ENCODE measurements around the gene GRAMD1A. TPM values are rescaled to one million over a fixed set of nuclear protein-coding genes. Genes with fewer than 3 reads are reported as not detected.

GRAMD1A gene
- total RNA-seq, 1 donor from 2014 or later = 90.7 TPM

GRCh38 chr19:35039881-35040825 is 40.0 kb downstream of the GRAMD1A start:
- no peak for TF ChIP-seq CTCF (IDR thresholded peaks at IDR 0.05)
- H3K27me3 ChIP-seq (ENCODE audit: low read depth) = no peaks in the 10 kb centered on the region
- DNase-seq (no peak), ATAC-seq (no peak)
- peak overlapping the region; percentile 42 for H3K4me3 ChIP-seq
- peaks cover 63% of the 10 kb centered on the region for H3K4me1 ChIP-seq
- H3K9me3 ChIP-seq = no peaks in the 10 kb centered on the region
- H3K36me3 ChIP-seq = no peaks in the 10 kb centered on the region
- H3K27ac ChIP-seq = peak overlapping the region; percentile 80
- intact Hi-C loops (cut with DNase I) = no loop called here

- TF ChIP-seq CTCF (IDR thresholded peaks at IDR 0.05) = no peak
- Histone ChIP-seq H3K27ac (peak overlapping the region; percentile 80), H3K36me3 (no peaks in the 10 kb centered on the region), H3K4me1 (peaks cover 63% of the 10 kb centered on the region), H3K9me3 (no peaks in the 10 kb centered on the region), H3K4me3 (peak overlapping the region; percentile 42), H3K27me3 (ENCODE audit: low read depth) (no peaks in the 10 kb centered on the region)
- ATAC-seq = peak; percentile 83 to 86
- peak; percentile 93 for DNase-seq
- intact Hi-C loops (cut with DNase I) = no loop called here
Observed at GRCh38 chr19:35040826-35041547, 40.9 kb downstream of the GRAMD1A start.

- Histone ChIP-seq H3K4me3 (peak within 1 kb of the TSS; percentile 42), H3K27ac (peak within 1 kb of the TSS; percentile 80), H3K27me3 (ENCODE audit: low read depth) (no peaks in the 10 kb centered on the region), H3K4me1 (peaks cover 63% of the 10 kb centered on the region), H3K9me3 (no peaks in the 10 kb centered on the region), H3K36me3 (no peaks in the 10 kb centered on the region)
- no peak for TF ChIP-seq CTCF (IDR thresholded peaks at IDR 0.05)
- ATAC-seq (peak; percentile 82 to 86), DNase-seq (peak; percentile 79)
- intact Hi-C loops (cut with DNase I) = no loop called here
Observed at GRCh38 chr19:35041548-35042055, 41.5 kb downstream of the GRAMD1A start, which contains the start of gene HPN. HPN (plus strand) TSS chr19:35041721; CDS start chr19:35042507, 786 bp downstream.

DNA sequence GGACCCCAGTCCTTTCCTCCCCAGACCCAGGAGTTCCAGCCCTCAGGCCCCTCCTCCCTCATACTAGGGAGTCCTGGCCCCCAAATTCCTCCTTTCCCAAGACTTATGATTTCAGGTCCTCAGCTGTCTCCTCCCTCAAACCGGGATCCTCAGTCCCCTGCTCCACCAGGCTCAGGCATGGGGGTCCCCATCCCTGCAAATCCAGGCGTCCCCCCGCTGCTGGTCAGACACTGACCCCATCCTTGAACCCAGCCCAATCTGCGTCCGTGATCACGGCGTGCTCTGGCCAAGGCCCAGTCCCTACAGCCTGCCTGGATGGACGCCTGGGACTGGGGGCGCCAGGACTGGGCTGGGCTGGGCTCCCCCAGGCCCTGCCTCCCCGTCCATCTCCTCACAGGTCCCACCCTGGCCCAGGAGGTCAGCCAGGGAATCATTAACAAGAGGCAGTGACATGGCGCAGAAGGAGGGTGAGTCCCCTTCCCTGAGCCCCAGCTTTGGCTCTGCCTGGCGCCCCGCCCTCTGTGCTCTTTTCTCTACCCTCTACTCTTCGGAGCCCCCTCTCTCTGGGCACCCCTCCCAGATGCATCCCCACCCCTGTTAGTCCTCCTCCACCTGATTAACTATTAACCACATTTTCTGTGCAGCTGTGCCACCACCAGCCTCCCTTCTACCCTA is 42.1 kb downstream of the GRAMD1A start:
- ATAC-seq (no peak), DNase-seq (no peak)
- Histone ChIP-seq H3K4me3 (peak overlapping the region; percentile 42), H3K9me3 (no peaks in the 10 kb centered on the region), H3K27ac (peak overlapping the region; percentile 80), H3K27me3 (ENCODE audit: low read depth) (no peaks in the 10 kb centered on the region), H3K4me1 (peaks cover 63% of the 10 kb centered on the region), H3K36me3 (no peaks in the 10 kb centered on the region)
- intact Hi-C loops (cut with DNase I) = no loop called here
- no peak for TF ChIP-seq CTCF (IDR thresholded peaks at IDR 0.05)
